ENCODE results near the gene EVA1A. TPM values are rescaled to one million over a fixed set of nuclear protein-coding genes. Genes with fewer than 3 reads are reported as not detected.

Gene EVA1A
- total RNA-seq, 2 experiments from 2014 or later, result not detected

DNA sequence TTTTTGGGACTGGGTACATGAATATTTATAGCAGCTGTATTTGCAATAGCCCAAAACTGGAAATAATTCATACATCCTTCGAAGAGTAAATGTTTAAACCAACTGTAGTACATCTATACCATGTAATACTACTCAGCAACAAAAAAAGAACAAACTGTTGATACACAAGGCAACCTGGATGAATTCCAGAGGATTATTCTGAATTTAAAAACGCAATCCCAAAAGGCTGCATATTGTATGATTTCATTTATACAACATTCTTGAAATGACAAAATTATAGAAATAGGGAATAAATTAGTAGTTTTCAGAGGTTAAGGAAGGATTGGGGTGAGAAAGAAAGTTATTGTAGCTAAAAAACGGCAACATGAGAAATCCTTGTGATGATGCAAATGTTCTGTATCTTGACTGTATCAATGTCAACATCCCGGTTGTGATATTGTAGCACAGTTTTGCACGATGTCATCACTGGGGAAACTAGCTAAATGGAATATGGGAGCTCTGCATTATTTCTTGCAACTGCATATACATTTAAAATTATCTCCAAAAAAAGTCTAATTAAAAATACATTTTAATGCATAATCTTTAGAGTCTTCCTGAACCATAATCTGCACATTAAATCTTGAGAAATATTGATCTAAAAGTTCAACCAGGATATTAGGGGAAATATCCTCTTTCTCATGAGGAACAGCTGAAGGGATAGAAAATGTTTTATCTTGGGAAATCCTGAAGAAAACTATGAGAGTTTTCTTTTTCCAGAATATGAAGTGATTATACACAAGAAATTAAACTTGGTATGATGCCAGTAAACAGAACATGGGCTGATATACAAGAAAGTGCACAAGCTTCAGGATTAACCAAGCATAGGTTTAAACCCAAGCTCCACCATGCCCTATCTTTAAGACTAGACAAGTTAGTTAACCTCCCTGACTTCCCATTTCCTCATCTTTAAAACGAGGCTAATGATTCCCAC is 21.9 kb downstream of the EVA1A start:
- Histone ChIP-seq H3K9me2 (ENCODE audit: insufficient read depth, low read length) (no peaks in the 10 kb centered on the region), H3K9me3 (ENCODE audit: low read length) (no peaks in the 10 kb centered on the region), H3K27ac (ENCODE audit: low read depth, low read length, poor library complexity, severe bottlenecking) (no peak overlapping the region), H3K4me1 (ENCODE audit: insufficient read depth, low read length, poor library complexity, severe bottlenecking) (no peaks in the 10 kb centered on the region), H3K4me3 (ENCODE audit: low read depth, low read length, poor library complexity, severe bottlenecking) (no peak overlapping the region), H3K4me2 (ENCODE audit: low read length) (no peak overlapping the region), H3K36me3 (ENCODE audit: insufficient read depth, low read length) (no peaks in the 10 kb centered on the region), H2AFZ (ENCODE audit: low read length) (no peak overlapping the region), H4K20me1 (ENCODE audit: insufficient read depth, low read length) (no peaks in the 10 kb centered on the region), H3K79me2 (ENCODE audit: insufficient read depth, low read depth, low read length) (no peaks in the 10 kb centered on the region)
- BruUV-seq (replicated peaks), result no TSS peak
- intact Hi-C loops (cut with micrococcal nuclease; ENCODE audit: unreplicated experiment), result no loop called here
- TF ChIP-seq, protein P1, sequence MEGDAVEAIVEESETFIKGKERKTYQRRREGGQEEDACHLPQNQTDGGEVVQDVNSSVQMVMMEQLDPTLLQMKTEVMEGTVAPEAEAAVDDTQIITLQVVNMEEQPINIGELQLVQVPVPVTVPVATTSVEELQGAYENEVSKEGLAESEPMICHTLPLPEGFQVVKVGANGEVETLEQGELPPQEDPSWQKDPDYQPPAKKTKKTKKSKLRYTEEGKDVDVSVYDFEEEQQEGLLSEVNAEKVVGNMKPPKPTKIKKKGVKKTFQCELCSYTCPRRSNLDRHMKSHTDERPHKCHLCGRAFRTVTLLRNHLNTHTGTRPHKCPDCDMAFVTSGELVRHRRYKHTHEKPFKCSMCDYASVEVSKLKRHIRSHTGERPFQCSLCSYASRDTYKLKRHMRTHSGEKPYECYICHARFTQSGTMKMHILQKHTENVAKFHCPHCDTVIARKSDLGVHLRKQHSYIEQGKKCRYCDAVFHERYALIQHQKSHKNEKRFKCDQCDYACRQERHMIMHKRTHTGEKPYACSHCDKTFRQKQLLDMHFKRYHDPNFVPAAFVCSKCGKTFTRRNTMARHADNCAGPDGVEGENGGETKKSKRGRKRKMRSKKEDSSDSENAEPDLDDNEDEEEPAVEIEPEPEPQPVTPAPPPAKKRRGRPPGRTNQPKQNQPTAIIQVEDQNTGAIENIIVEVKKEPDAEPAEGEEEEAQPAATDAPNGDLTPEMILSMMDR (conservative IDR thresholded peaks at IDR 0.05; ENCODE audit: low read length), result no peak
- no peak for TF ChIP-seq EZH2phosphoT487 (IDR thresholded peaks at IDR 0.05; ENCODE audit: borderline replicate concordance, low read depth, low read length)
- CTCF ChIA-PET (ENCODE audit: unreplicated experiment), result no interaction called here
- POLR2A ChIA-PET, result interaction anchor here (0.7 kb wide), 1 partner anchor 22 kb away, joined by 3 read pairs; no protein-coding TSS in a partner anchor
- no peak for DNase-seq (ENCODE audit: low spot score)

GRCh38 chr2:75537658-75538057 is 23.1 kb downstream of the EVA1A start:
- Histone ChIP-seq H3K36me3 (ENCODE audit: insufficient read depth, low read length) (no peaks in the 10 kb centered on the region), H4K20me1 (ENCODE audit: insufficient read depth, low read length) (no peaks in the 10 kb centered on the region), H2AFZ (ENCODE audit: low read length) (no peak overlapping the region), H3K9me3 (ENCODE audit: low read length) (no peaks in the 10 kb centered on the region), H3K27ac (ENCODE audit: low read depth, low read length, poor library complexity, severe bottlenecking) (no peak overlapping the region), H3K4me1 (ENCODE audit: insufficient read depth, low read length, poor library complexity, severe bottlenecking) (no peaks in the 10 kb centered on the region), H3K9me2 (ENCODE audit: insufficient read depth, low read length) (no peaks in the 10 kb centered on the region), H3K79me2 (ENCODE audit: insufficient read depth, low read depth, low read length) (no peaks in the 10 kb centered on the region), H3K4me2 (ENCODE audit: low read length) (no peak overlapping the region), H3K4me3 (ENCODE audit: low read depth, low read length, poor library complexity, severe bottlenecking) (no peak overlapping the region)
- no TSS peak for BruUV-seq (replicated peaks)
- CTCF ChIA-PET (ENCODE audit: unreplicated experiment), result no interaction called here
- DNase-seq (ENCODE audit: low spot score), result no peak
- TF ChIP-seq, protein P1 (conservative IDR thresholded peaks at IDR 0.05; ENCODE audit: low read length), result no peak
- TF ChIP-seq EZH2phosphoT487 (IDR thresholded peaks at IDR 0.05; ENCODE audit: borderline replicate concordance, low read depth, low read length), result no peak
- POLR2A ChIA-PET, result no interaction called here
- intact Hi-C loops (cut with micrococcal nuclease; ENCODE audit: unreplicated experiment), result no loop called here

DNA sequence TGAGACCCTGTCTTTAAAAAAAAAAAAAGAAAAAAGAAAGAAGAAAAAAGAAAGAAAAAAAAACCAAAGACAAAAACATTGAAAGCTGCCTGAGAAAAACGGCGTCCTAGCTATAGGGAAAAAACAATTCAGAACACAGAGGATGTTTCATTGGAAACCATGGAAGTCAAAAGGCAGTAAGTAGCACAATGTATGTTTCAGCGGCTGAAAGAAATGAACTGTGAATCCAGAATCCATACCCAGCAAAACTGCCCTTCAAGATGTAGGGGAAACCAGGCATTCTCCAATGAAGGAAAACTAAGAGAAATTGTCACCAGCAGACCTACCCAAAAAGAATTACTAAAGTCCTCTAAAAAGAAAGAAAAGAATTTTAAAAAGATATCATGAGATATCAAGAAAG is 27.6 kb downstream of the EVA1A start:
- Histone ChIP-seq H3K4me3 (ENCODE audit: low read depth, low read length, poor library complexity, severe bottlenecking) (no peak overlapping the region), H4K20me1 (ENCODE audit: insufficient read depth, low read length) (no peaks in the 10 kb centered on the region), H3K9me3 (ENCODE audit: low read length) (no peaks in the 10 kb centered on the region), H3K4me2 (ENCODE audit: low read length) (no peak overlapping the region), H3K36me3 (ENCODE audit: insufficient read depth, low read length) (no peaks in the 10 kb centered on the region), H2AFZ (ENCODE audit: low read length) (no peak overlapping the region), H3K9me2 (ENCODE audit: insufficient read depth, low read length) (no peaks in the 10 kb centered on the region), H3K4me1 (ENCODE audit: insufficient read depth, low read length, poor library complexity, severe bottlenecking) (no peaks in the 10 kb centered on the region), H3K27ac (ENCODE audit: low read depth, low read length, poor library complexity, severe bottlenecking) (no peak overlapping the region), H3K79me2 (ENCODE audit: insufficient read depth, low read depth, low read length) (no peaks in the 10 kb centered on the region)
- ChIA-PET POLR2A (no interaction called here), CTCF (ENCODE audit: unreplicated experiment) (no interaction called here)
- BruUV-seq (replicated peaks), result no TSS peak
- TF ChIP-seq EZH2phosphoT487 (IDR thresholded peaks at IDR 0.05; ENCODE audit: borderline replicate concordance, low read depth, low read length), result no peak
- TF ChIP-seq, protein P1 (conservative IDR thresholded peaks at IDR 0.05; ENCODE audit: low read length), result no peak
- intact Hi-C loops (cut with micrococcal nuclease; ENCODE audit: unreplicated experiment), result no loop called here
- no peak for DNase-seq (ENCODE audit: low spot score)
